Muscle of back (tissue), 11 donors: Measurements from ENCODE around the gene COL1A1. TPM values are rescaled to one million over a fixed set of nuclear protein-coding genes. Genes with fewer than 3 reads are reported as not detected.

ENCODE experiments used
- DNase-seq, 3 donors: peaks; one replicate each; pipeline versions ENCODE4 v3.0.0 to v3.0.0-alpha.2; 2013
- polyA plus RNA-seq, 10 donors: library from polyadenylated mRNA; unstranded; fragments of 120-200 nt; gene quantifications; one replicate each; pipeline ENCODE4 v1.2.1, GENCODE V29; 2013; ENCODE audit not compliant: insufficient read length in 10 of 10

Gene COL1A1
- polyA plus RNA-seq, 10 donors = 3,506 to 9,520 (median 4,699) TPM

GRCh38 chr17:50161023-50161910 is 40.2 kb downstream of the COL1A1 start:
- DNase-seq = peak; percentile 93 to 98 (median 98)

GRCh38 chr17:50157891-50158290 is 43.5 kb downstream of the COL1A1 start:
- no peak for DNase-seq

GRCh38 chr17:50155115-50155819 is 46.2 kb downstream of the COL1A1 start:
- peak; percentile 42 to 88 (median 69) for DNase-seq

GRCh38 chr17:50154604-50155003 is 46.8 kb downstream of the COL1A1 start:
- no peak for DNase-seq

- DNase-seq = peak in 2 of 3 donors; percentile 65 to 80
These were observed 47.5 kb downstream of the COL1A1 start for GRCh38 chr17:50153650-50154575.

- no peak for DNase-seq
These were observed 48.7 kb downstream of the COL1A1 start for GRCh38 chr17:50152736-50153135.

- peak; percentile 92 to 97 (median 92) for DNase-seq
These were observed 49.4 kb downstream of the COL1A1 start for GRCh38 chr17:50151937-50152547.

- DNase-seq = peak; percentile 89 to 97 (median 94)
These were observed 50.1 kb downstream of the COL1A1 start for GRCh38 chr17:50151041-50151936.

GRCh38 chr17:50150354-50151040 is 50.9 kb downstream of the COL1A1 start, which contains the start of gene PPP1R9B:
PPP1R9B (minus strand) TSS chr17:50150677; CDS start chr17:50150513, 164 bp downstream.
- no peak for DNase-seq

GRCh38 chr17:50149417-50150353 is 51.7 kb downstream of the COL1A1 start:
- peak in 2 of 3 donors; percentile 52 to 79 for DNase-seq

- DNase-seq = peak in 1 of 3 donors; percentile 63
These were observed 52.4 kb downstream of the COL1A1 start for GRCh38 chr17:50149091-50149416.

- peak in 2 of 3 donors; percentile 48 to 82 for DNase-seq
These were observed 53.0 kb downstream of the COL1A1 start for GRCh38 chr17:50148226-50149090.

GRCh38 chr17:50147841-50148225 is 53.6 kb downstream of the COL1A1 start:
- DNase-seq = peak in 2 of 3 donors; percentile 71 to 88

GRCh38 chr17:50146927-50147665 is 54.3 kb downstream of the COL1A1 start:
- DNase-seq = no peak

- no peak for DNase-seq
These were observed 55.1 kb downstream of the COL1A1 start for GRCh38 chr17:50146230-50146926.
